Activated CD4-positive, alpha-beta T cell treated with anti-CD3 and anti-CD28 coated beads for 36 hours (primary cell): ENCODE data around the gene CAT. TPM values are rescaled to one million over a fixed set of nuclear protein-coding genes. Genes with fewer than 3 reads are reported as not detected.
"Not testable (repeated sequence)": the region's sequence is repeated elsewhere in the genome, so short reads cannot be mapped to it uniquely, and the experiment has no call there.

Experiments
- ATAC-seq: fragments of 200-7000 bp; cut with Tn5 transposase; one replicate; pipeline ENCODE4 v1.10.0; 2021; ENCODE audit warnings: mild to moderate bottlenecking, moderate library complexity
- CTCF ChIA-PET: fragments of 350-600 bp; sonication (Branson Sonifier 250); formaldehyde crosslinking; loops from one replicate; lab custom pipeline; 2021; ENCODE audit warnings: antibody characterized with exemption; lab: Charles Lee
- POLR2A ChIA-PET: fragments of 350-600 bp; sonication (Branson Sonifier 250); formaldehyde crosslinking; loops from one replicate; lab custom pipeline; 2021; ENCODE audit warnings: antibody characterized with exemption, inconsistent platforms; lab: Charles Lee
- DNase-seq: peaks from one replicate; pipeline ENCODE4 v3.0.0-alpha.2; 2020
- H3K27ac Mint-ChIP-seq: one replicate; pipeline ENCODE4 v1.8.0; 2021; ENCODE audit warnings: mixed read lengths
- H3K27me3 Mint-ChIP-seq: one replicate; pipeline ENCODE4 v1.8.0; 2021; ENCODE audit warnings: mixed read lengths
- H3K36me3 Mint-ChIP-seq: one replicate; pipeline ENCODE4 v1.8.0; 2021; ENCODE audit warnings: low read depth, mixed read lengths
- H3K4me1 Mint-ChIP-seq: one replicate; pipeline ENCODE4 v1.8.0; 2021; ENCODE audit warnings: mixed read lengths
- H3K4me3 Mint-ChIP-seq: one replicate; pipeline ENCODE4 v1.8.0; 2021; ENCODE audit warnings: mild to moderate bottlenecking, moderate library complexity, mixed read lengths
- H3K9me3 Mint-ChIP-seq: one replicate; pipeline ENCODE4 v1.8.0; 2021; ENCODE audit warnings: low read depth, mixed read lengths
- intact Hi-C, 2 experiments: fragments of 100-400 bp; cut with DNase I in 1 of 2; cut with micrococcal nuclease in 1 of 2; formaldehyde crosslinking; loops; one replicate each; pipeline versions ENCODE4 v1.14.2 to v1.15.1; 2022 to 2024; cut with DNase I, micrococcal nuclease
- total RNA-seq, 2 experiments: library from RNA; stranded (reverse); gene quantifications; one replicate each; pipeline ENCODE4 v1.2.3, GENCODE V29; 2021

The CAT gene
- total RNA-seq, 2 experiments from 2014 or later, result 25.1 to 25.5 TPM

DNA sequence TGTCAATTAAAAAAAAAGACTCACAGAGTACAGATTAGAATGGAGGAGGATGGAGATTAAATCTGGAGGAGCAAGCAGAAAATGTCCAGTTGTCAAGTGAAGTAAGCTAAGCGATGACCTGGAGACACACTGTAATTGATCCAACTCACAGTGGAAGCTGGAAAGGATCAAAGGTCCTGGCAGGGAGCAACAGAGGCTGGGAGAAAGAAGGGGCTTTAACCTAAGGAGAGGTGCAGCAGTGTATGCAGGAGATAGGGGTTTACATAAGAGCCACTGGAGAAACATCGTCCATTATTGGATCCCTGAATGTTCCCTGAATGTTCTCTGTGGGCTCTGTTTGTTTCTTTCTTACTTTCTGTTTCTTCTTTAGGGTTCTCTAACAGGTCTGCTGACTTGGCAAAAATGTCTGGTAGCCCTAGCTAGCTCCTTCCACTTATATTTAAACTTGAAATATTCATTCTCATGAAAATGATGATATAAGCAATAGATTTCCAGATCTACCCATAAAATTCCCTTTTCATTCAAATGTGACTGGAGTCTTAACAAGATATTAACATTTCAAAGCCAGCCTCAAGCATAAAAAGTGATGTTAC, 30.1 kb upstream of the CAT start:
- H3K27me3 Mint-ChIP-seq, result peaks cover 17% of the 10 kb centered on the region
- ATAC-seq, result no peak
- H3K27ac Mint-ChIP-seq, result no peak overlapping the region
- peaks cover 17% of the 10 kb centered on the region for H3K4me1 Mint-ChIP-seq
- peaks cover 2% of the 10 kb centered on the region for H3K36me3 Mint-ChIP-seq
- intact Hi-C loops, result no loop called here
- ChIA-PET CTCF (interaction anchor here (0.8 kb wide), 1 partner anchor 19 kb away, joined by 3 read pairs; no protein-coding TSS in a partner anchor), POLR2A (no interaction called here)
- H3K4me3 Mint-ChIP-seq, result no peak overlapping the region
- DNase-seq, result no peak
- peaks cover 11% of the 10 kb centered on the region for H3K9me3 Mint-ChIP-seq

DNA sequence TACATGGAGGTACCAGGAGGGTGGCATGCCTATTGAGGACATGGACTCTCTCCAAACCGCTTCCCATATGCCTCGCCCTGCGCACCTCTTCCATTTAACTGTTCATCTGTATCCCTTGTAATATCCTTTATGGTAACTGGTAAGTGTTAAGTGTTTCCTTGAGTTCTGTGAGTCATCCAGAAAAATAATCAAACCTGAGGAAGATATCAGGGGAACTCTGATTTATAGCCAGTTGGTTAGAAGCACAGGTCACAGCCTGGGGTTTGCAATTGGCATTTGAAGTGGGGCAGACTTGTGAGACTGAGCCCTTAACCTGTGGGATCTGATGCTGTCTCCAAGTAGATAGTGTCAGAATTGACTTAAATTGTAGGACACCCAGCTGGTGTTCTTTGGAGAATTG, 27.6 kb upstream of the CAT start:
- H3K27me3 Mint-ChIP-seq, result peaks cover 14% of the 10 kb centered on the region
- intact Hi-C loops, result no loop called here
- POLR2A ChIA-PET, result no interaction called here
- H3K36me3 Mint-ChIP-seq, result peaks cover 2% of the 10 kb centered on the region
- H3K4me3 Mint-ChIP-seq, result no peak overlapping the region
- H3K4me1 Mint-ChIP-seq, result no peaks in the 10 kb centered on the region
- DNase-seq, result no peak
- no peak for ATAC-seq
- peaks cover 16% of the 10 kb centered on the region for H3K9me3 Mint-ChIP-seq
- no peak overlapping the region for H3K27ac Mint-ChIP-seq
- CTCF ChIA-PET, result no interaction called here

DNA sequence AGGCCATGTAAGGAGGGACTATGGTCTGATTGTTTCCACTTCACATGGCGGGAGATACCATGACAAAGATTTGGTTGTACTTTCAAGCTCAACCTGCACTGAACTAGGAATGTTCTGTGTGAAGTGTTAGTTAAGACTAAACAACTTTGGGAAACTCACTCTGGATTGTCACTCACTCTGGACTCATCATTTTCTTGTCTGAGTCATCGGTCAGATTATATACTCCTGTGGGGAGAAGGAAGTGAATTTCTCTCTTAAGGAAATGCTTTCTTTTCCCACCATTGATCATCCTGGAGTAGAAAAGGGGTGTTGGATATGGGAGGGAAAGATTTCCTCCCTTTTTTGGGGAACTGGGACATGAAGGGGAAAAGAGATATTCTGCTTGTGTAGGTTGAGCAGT, 26.9 kb upstream of the CAT start:
- Mint-ChIP-seq H3K4me1 (no peaks in the 10 kb centered on the region), H3K27ac (no peak overlapping the region), H3K27me3 (peaks cover 13% of the 10 kb centered on the region), H3K9me3 (peaks cover 16% of the 10 kb centered on the region), H3K4me3 (no peak overlapping the region), H3K36me3 (peaks cover 2% of the 10 kb centered on the region)
- ATAC-seq (no peak), DNase-seq (no peak)
- ChIA-PET POLR2A (no interaction called here), CTCF (no interaction called here)
- intact Hi-C loops, result no loop called here

DNA sequence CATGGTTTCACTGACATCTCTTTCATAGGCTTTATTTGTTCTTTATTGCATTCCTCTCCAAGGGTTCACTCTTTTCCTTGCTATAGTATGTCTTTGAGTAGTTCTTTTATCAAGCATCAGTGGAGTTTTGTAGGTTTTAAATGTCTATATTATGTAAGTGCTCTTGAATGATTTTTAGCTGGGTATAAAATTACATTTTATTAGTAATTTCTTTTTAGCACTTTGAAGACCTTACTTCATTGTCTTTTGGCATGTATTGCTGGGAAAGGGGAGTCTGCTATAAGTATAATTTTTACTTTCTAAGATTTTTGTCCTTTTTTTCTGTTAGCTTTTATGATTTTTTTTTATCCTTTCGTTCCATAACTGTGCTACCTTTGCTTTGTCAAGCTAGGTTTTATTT, 25.5 kb upstream of the CAT start:
- ChIA-PET CTCF (interaction anchor here (0.7 to 1.4 kb wide), 2 partner anchors 10 to 468 kb away, joined by 3 to 5 read pairs; no protein-coding TSS in a partner anchor), POLR2A (no interaction called here)
- intact Hi-C loops, result no loop called here
- no peak overlapping the region for H3K4me3 Mint-ChIP-seq
- H3K4me1 Mint-ChIP-seq, result no peaks in the 10 kb centered on the region
- no peak for DNase-seq
- no peak overlapping the region for H3K27ac Mint-ChIP-seq
- peaks cover 2% of the 10 kb centered on the region for H3K36me3 Mint-ChIP-seq
- ATAC-seq, result no peak
- H3K9me3 Mint-ChIP-seq, result peaks cover 16% of the 10 kb centered on the region
- H3K27me3 Mint-ChIP-seq, result peaks cover 13% of the 10 kb centered on the region

DNA sequence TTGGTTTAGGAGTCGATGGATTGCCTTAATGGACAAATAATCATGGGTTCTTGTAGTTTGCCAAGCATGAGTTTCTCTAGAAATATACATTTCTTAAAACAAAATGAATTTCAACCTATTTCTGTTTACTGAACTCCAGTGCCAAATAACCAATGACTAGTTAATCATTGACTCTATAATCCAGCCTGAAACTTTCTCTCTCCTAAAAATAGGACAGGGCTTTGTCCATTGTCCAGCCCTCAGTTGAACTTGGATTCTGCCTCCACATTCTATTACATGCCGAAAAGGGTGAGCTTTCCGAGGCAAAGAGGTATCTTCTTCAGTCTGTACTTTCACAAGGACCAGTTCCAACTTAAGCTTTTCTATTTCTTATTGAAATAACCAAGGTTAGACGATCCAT, 23.2 kb upstream of the CAT start:
- Mint-ChIP-seq H3K4me1 (no peaks in the 10 kb centered on the region), H3K4me3 (no peak overlapping the region), H3K36me3 (peaks cover 2% of the 10 kb centered on the region), H3K27ac (no peak overlapping the region), H3K27me3 (peaks cover 14% of the 10 kb centered on the region), H3K9me3 (peaks cover 16% of the 10 kb centered on the region)
- POLR2A ChIA-PET, result no interaction called here
- DNase-seq (no peak), ATAC-seq (no peak)
- intact Hi-C loops, result no loop called here
- CTCF ChIA-PET, result interaction anchor here (0.7 to 1.1 kb wide), 3 partner anchors 8 to 871 kb away, joined by 3 to 4 read pairs (median 3); no protein-coding TSS in a partner anchor

DNA sequence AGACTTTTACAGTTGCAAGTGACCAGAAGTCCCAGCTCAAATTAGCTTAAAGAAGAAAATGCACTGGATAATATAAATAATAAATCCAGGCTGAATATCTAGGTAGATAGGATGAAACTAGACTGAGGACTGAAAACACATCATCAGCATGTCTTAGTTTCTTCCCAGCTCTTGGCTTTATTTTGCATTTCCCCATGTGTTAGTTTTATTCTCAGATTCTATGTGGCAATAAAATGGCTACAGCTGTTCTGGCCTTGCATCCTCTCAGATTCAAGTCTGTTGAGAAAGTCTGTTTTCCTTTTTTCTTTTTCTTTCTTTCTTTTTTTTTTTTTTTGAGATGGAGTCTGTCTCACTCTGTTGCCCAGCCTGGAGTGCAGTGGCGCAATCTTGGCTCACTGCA, 22.6 kb upstream of the CAT start:
- H3K4me1 Mint-ChIP-seq, result no peaks in the 10 kb centered on the region
- H3K27ac Mint-ChIP-seq, result no peak overlapping the region
- no peak for ATAC-seq
- intact Hi-C loops, result no loop called here
- POLR2A ChIA-PET, result no interaction called here
- peaks cover 2% of the 10 kb centered on the region for H3K36me3 Mint-ChIP-seq
- H3K4me3 Mint-ChIP-seq, result no peak overlapping the region
- H3K27me3 Mint-ChIP-seq, result peaks cover 17% of the 10 kb centered on the region
- CTCF ChIA-PET, result interaction anchor here (0.7 to 1.1 kb wide), 2 partner anchors 14 to 871 kb away, joined by 3 read pairs; no protein-coding TSS in a partner anchor
- no peak for DNase-seq
- peaks cover 16% of the 10 kb centered on the region for H3K9me3 Mint-ChIP-seq

DNA sequence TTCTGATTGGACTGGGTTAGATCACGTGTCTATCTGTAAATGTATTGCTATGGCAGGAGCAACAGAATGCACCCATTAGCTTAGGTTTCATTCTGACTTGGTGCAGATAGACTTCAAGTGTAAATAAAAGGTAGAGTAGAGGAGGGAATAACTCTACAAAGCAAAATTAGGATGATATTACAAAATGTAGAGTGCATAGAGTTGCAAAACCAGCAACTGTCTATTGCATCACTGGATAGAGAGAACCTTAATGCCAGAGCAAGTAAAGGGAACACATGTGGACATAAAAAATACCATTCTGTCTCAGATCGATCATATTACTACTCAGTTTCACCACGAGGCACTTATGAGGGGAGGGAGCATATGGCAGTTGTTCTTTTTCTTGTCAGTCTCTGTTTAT, 22.0 kb upstream of the CAT start:
- Mint-ChIP-seq H3K4me3 (no peak overlapping the region), H3K4me1 (no peaks in the 10 kb centered on the region), H3K27me3 (peaks cover 17% of the 10 kb centered on the region), H3K27ac (no peak overlapping the region), H3K9me3 (peaks cover 16% of the 10 kb centered on the region), H3K36me3 (peaks cover 2% of the 10 kb centered on the region)
- POLR2A ChIA-PET, result no interaction called here
- CTCF ChIA-PET, result no interaction called here
- DNase-seq, result no peak
- intact Hi-C loops, result no loop called here
- ATAC-seq, result no peak

DNA sequence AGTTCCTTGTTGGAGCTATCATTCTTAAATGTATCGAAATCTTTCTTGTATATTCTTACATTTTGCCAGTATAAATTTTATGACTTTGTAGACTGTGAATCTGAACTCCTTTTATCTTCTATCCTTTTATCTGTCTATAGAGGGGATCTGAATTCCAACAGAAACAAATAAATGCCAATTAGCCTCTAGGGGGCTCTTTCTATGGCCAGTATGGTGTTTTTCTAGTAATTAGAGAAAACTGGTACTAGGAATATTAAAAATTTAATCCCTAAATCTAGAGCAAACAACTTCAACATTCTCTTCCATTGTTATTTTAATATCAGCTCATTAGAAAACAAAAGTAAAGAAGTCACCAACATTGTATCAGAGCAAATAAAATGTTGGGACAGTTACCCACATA, 21.5 kb upstream of the CAT start:
- Mint-ChIP-seq H3K9me3 (peaks cover 13% of the 10 kb centered on the region), H3K27ac (no peak overlapping the region), H3K4me1 (peaks cover 1% of the 10 kb centered on the region), H3K36me3 (peaks cover 2% of the 10 kb centered on the region), H3K27me3 (peaks cover 18% of the 10 kb centered on the region), H3K4me3 (no peak overlapping the region)
- ATAC-seq, result no peak
- ChIA-PET CTCF (no interaction called here), POLR2A (no interaction called here)
- DNase-seq, result no peak
- intact Hi-C loops, result no loop called here

DNA sequence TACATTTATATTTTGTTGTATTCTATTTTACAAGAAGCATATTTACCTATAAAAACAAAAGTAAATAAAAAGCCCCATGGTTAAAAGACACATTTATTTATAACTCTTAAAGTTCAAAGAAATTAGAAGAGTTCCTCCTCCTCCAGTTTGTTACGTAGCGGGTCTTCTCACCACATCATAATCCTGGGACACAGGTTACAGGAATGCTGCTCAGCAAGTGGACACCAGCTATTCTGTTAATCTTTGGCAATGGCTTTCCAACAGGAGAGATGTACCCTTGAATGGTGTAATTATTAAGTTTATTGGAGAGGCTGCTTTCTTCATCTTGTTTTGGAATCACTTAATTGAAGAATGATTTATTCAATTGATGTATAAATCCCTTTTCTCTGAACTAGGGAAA, 19.6 kb upstream of the CAT start:
- no peak overlapping the region for H3K4me3 Mint-ChIP-seq
- ChIA-PET CTCF (interaction anchor here (0.9 to 1.1 kb wide), 2 partner anchors 14 to 16 kb away, joined by 3 read pairs; no protein-coding TSS in a partner anchor), POLR2A (no interaction called here)
- no peaks in the 10 kb centered on the region for H3K36me3 Mint-ChIP-seq
- peaks cover 2% of the 10 kb centered on the region for H3K4me1 Mint-ChIP-seq
- ATAC-seq, result no peak
- no peak overlapping the region for H3K27ac Mint-ChIP-seq
- intact Hi-C loops, result no loop called here
- peaks cover 20% of the 10 kb centered on the region for H3K27me3 Mint-ChIP-seq
- peaks cover 2% of the 10 kb centered on the region for H3K9me3 Mint-ChIP-seq
- DNase-seq, result no peak

DNA sequence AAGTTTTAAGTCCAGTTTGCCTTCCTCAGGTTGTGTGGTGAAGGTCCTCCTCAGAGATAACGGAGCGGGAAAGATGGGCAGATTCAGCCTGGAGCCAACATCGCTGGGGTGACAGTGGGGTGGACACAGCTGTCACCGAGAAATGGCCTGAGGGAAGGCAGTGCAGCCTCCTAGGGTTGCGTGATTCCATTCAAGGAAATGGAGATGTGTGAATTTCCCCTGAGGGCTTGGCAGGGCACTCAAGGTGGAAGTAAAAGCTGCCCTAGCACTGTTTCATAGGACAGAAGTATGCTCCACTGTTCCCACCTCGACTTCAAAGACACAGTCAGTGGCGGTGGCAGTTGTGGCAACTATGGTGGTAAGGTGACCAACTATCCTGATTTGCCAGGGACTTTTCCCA, 15.4 kb upstream of the CAT start:
- no peak overlapping the region for H3K27ac Mint-ChIP-seq
- no peak for ATAC-seq
- POLR2A ChIA-PET, result no interaction called here

DNA sequence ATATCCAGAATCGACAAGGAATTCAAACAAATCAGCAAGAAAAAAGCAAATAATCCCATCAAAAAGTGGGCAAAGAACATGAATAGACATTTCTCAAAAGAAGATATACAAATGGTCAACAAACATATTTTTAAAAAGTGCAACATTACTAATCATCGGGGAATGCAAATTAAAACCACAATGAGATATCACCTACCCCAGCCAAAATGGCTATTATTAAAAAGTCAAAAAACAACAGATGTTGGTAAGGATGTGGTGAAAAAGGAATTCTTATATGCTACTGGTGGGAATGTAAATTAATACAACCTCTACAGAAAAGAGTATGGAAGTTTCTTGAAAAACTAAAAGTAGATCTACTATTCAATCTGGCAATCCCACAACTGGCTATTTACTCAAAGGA, 13.9 kb upstream of the CAT start:
- H3K36me3 Mint-ChIP-seq, H3K27ac Mint-ChIP-seq, intact Hi-C loops, ATAC-seq, POLR2A ChIA-PET, H3K4me1 Mint-ChIP-seq, DNase-seq, H3K9me3 Mint-ChIP-seq, CTCF ChIA-PET, H3K4me3 Mint-ChIP-seq: not testable (repeated sequence)
- peaks cover 11% of the 10 kb centered on the region for H3K27me3 Mint-ChIP-seq

More for the DNA sequence above, 15.4 kb upstream of the CAT start:
- peaks cover 10% of the 10 kb centered on the region for H3K27me3 Mint-ChIP-seq
- intact Hi-C loops, result no loop called here
- no peak for DNase-seq
- H3K36me3 Mint-ChIP-seq, result no peaks in the 10 kb centered on the region
- CTCF ChIA-PET, result no interaction called here
- H3K4me1 Mint-ChIP-seq, result peaks cover 2% of the 10 kb centered on the region
- H3K9me3 Mint-ChIP-seq, result no peaks in the 10 kb centered on the region
- no peak overlapping the region for H3K4me3 Mint-ChIP-seq

DNA sequence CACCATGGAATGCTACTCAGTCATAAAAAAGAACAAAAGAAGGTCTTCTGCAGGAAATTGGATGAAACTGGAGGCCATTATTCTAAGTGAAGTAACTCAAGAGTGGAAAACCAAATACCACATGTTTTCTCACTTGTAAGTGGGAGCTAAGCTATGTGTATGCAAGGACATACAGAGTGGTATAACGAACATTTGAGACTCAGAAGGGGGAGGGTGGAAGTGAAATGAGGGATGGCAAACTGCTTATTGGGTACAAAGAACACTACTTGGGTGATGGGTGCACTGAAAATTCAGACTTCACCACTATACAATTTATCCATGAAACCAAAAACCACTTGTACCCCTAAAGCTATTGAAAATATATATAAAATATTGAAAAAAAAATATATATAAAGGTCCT, 13.4 kb upstream of the CAT start:
- CTCF ChIA-PET, result interaction anchor here (1.0 to 1.1 kb wide), 2 partner anchors 64 to 67 kb away, joined by 3 read pairs; no protein-coding TSS in a partner anchor
- no peak overlapping the region for H3K27ac Mint-ChIP-seq

More for the DNA sequence above, 13.4 kb upstream of the CAT start:
- intact Hi-C loops, result no loop called here
- POLR2A ChIA-PET, result no interaction called here
- Mint-ChIP-seq H3K27me3 (peaks cover 11% of the 10 kb centered on the region), H3K36me3 (no peaks in the 10 kb centered on the region), H3K9me3 (no peaks in the 10 kb centered on the region), H3K4me1 (peaks cover 2% of the 10 kb centered on the region), H3K4me3 (no peak overlapping the region)
- DNase-seq (no peak), ATAC-seq (no peak)
